H1 (cell line): ENCODE measurements around the gene RBM4. TPM values are rescaled to one million over a fixed set of nuclear protein-coding genes. Genes with fewer than 3 reads are reported as not detected.

Source experiments
- CTCF ChIA-PET: fragments of 300-600 bp; sonication (Branson Sonifier 250); formaldehyde crosslinking; loops from one replicate; lab custom pipeline; 2021; ENCODE audit not compliant: partially characterized antibody; lab: Charles Lee
- POLR2A ChIA-PET: fragments of 300-600 bp; sonication (Branson Sonifier 250); formaldehyde crosslinking; loops from one replicate; lab custom pipeline; 2021; ENCODE audit warnings: inconsistent platforms; ENCODE audit not compliant: partially characterized antibody; lab: Charles Lee
- DNase-seq, 2 experiments: peaks; one replicate each; pipeline versions ENCODE4 v3.0.0 to v3.0.0-alpha.2; 2010 to 2022; ENCODE audit warnings: low spot score in 2 of 2, low read depth in 1 of 2, mixed read lengths in 1 of 2
- FAIRE-seq: peaks from 2 replicates; lab custom pipeline; 2011; peaks lifted over from hg19 to GRCh38; lab: Jason Lieb, UNC
- H2AFZ ChIP-seq: 2 replicates; pipeline ENCODE4 v1.8.1; 2012; ENCODE audit warnings: low read length, inconsistent platforms
- H2AK5ac ChIP-seq: 2 replicates; pipeline ENCODE4 v1.6.1; 2013; ENCODE audit warnings: low read depth, low read length
- H2BK120ac ChIP-seq: replicated peaks from 2 replicates; pipeline ENCODE3; 2013; ENCODE audit warnings: low read depth, low read length, inconsistent platforms
- H2BK12ac ChIP-seq: 2 replicates; pipeline ENCODE4 v1.6.1; 2013; ENCODE audit warnings: low read depth, low read length
- H2BK15ac ChIP-seq: 2 replicates; pipeline ENCODE4 v1.6.1; 2013; ENCODE audit warnings: low read length
- H2BK20ac ChIP-seq: 2 replicates; pipeline ENCODE4 v1.6.1; 2013; ENCODE audit warnings: low read length
- H2BK5ac ChIP-seq: 2 replicates; pipeline ENCODE4 v1.6.1; 2013; ENCODE audit warnings: low read depth, low read length
- H3K14ac ChIP-seq: 2 replicates; pipeline ENCODE4 v1.6.1; 2013; ENCODE audit warnings: inconsistent platforms; ENCODE audit not compliant: insufficient read length
- H3K18ac ChIP-seq: 2 replicates; pipeline ENCODE4 v1.6.1; 2013; ENCODE audit warnings: low read length; ENCODE audit errors: extremely low read depth
- H3K23ac ChIP-seq: 2 replicates; pipeline ENCODE4 v1.6.1; 2013; ENCODE audit warnings: inconsistent platforms; ENCODE audit not compliant: insufficient read length
- H3K23me2 ChIP-seq: 2 replicates; pipeline ENCODE4 v1.6.1; 2013; ENCODE audit warnings: low read depth, low read length
- H3K27ac ChIP-seq: 2 replicates; pipeline ENCODE4 v1.6.1; 2011; ENCODE audit warnings: low read depth, low read length, inconsistent platforms
- H3K27me3 ChIP-seq, 4 experiments: replicated peaks in 1 of 4; 1 replicate in 1 of 4; 2 replicates in 3 of 4; pipeline versions ENCODE4 v1.6.1 to v1.8.1; 2011 to 2013; ENCODE audit warnings: low read length in 3 of 4, mild to moderate bottlenecking in 3 of 4, inconsistent platforms in 2 of 4, mixed read lengths in 2 of 4, moderate library complexity in 1 of 4; ENCODE audit not compliant: control insufficient read depth in 3 of 4, insufficient read depth in 3 of 4; ENCODE audit errors: extremely low read depth in 1 of 4
- H3K36me3 ChIP-seq, 4 experiments: 2 replicates each; pipeline versions ENCODE4 v1.6.1 to v1.8.1; 2011 to 2013; ENCODE audit warnings: mild to moderate bottlenecking in 4 of 4, low read length in 3 of 4, moderate library complexity in 2 of 4, control low read depth in 1 of 4, inconsistent platforms in 1 of 4; ENCODE audit not compliant: insufficient read depth in 4 of 4, control insufficient read depth in 2 of 4
- H3K4ac ChIP-seq: replicated peaks from 2 replicates; pipeline ENCODE3; 2013; ENCODE audit warnings: low read length, low read depth, mixed read lengths, inconsistent platforms; ENCODE audit not compliant: insufficient read length
- H3K4me1 ChIP-seq, 4 experiments: replicated peaks in 1 of 4; 1 replicate in 1 of 4; 2 replicates in 3 of 4; pipeline versions ENCODE4 v1.6.1 to v1.8.1; 2011 to 2013; ENCODE audit warnings: low read length in 3 of 4, inconsistent platforms in 2 of 4, mixed read lengths in 1 of 4; ENCODE audit not compliant: insufficient read depth in 4 of 4, control insufficient read depth in 3 of 4
- H3K4me2 ChIP-seq, 2 experiments: 2 replicates each; pipeline versions ENCODE4 v1.6.1 to v1.8.1; 2011 to 2013; ENCODE audit warnings: low read depth in 2 of 2, low read length in 2 of 2, control low read depth in 1 of 2, inconsistent platforms in 1 of 2, mild to moderate bottlenecking in 1 of 2; ENCODE audit not compliant: insufficient read depth in 1 of 2
- H3K4me3 ChIP-seq, 4 experiments: fragments of 200-600, 300-600 bp in 1 of 4; sonication (generic), shearing (Covaris generic), sonication (Bioruptor Twin) in 1 of 4; 2 replicates each; pipeline versions ENCODE4 v1.5.1 to v1.8.1; 2011 to 2016; ENCODE audit warnings: low read length in 4 of 4, low read depth in 3 of 4, control low read depth in 2 of 4, inconsistent platforms in 2 of 4, mild to moderate bottlenecking in 2 of 4, mixed read lengths in 1 of 4, moderate library complexity in 1 of 4; ENCODE audit not compliant: insufficient read depth in 2 of 4; ENCODE audit errors: extremely low read depth in 1 of 4
- H3K56ac ChIP-seq: replicated peaks from 2 replicates; pipeline ENCODE3; 2013; ENCODE audit warnings: low read depth, mild to moderate bottlenecking, mixed read lengths, low read length, inconsistent platforms; ENCODE audit not compliant: insufficient read length
- H3K79me1 ChIP-seq: 2 replicates; pipeline ENCODE4 v1.6.1; 2013; ENCODE audit warnings: low read depth, low read length, control low read depth
- H3K79me2 ChIP-seq, 2 experiments: 2 replicates each; pipeline versions ENCODE4 v1.6.1 to v1.8.1; 2012 to 2013; ENCODE audit warnings: low read length in 2 of 2, mild to moderate bottlenecking in 2 of 2, inconsistent platforms in 1 of 2; ENCODE audit not compliant: insufficient read depth in 2 of 2, control insufficient read depth in 1 of 2
- H3K9ac ChIP-seq, 4 experiments: replicated peaks in 1 of 4; 1 replicate in 1 of 4; 2 replicates in 3 of 4; pipeline versions ENCODE4 v1.6.1 to v1.8.1; 2011 to 2013; ENCODE audit warnings: low read depth in 3 of 4, low read length in 3 of 4, control low read depth in 2 of 4, mild to moderate bottlenecking in 2 of 4, moderate library complexity in 2 of 4, inconsistent platforms in 1 of 4; ENCODE audit errors: extremely low read depth in 1 of 4
- H3K9me3 ChIP-seq, 2 experiments: 2 replicates each; pipeline versions ENCODE4 v1.6.1 to v1.8.1; 2012 to 2013; ENCODE audit warnings: mild to moderate bottlenecking in 2 of 2, moderate library complexity in 2 of 2, control low read depth in 1 of 2, inconsistent platforms in 1 of 2, low read depth in 1 of 2, low read length in 1 of 2, mixed read lengths in 1 of 2; ENCODE audit not compliant: insufficient read depth in 2 of 2
- H4K20me1 ChIP-seq, 2 experiments: replicated peaks in 1 of 2; 2 replicates each; pipeline versions ENCODE3 to v1.8.1; 2011 to 2013; ENCODE audit warnings: inconsistent platforms in 2 of 2, low read length in 2 of 2, mild to moderate bottlenecking in 1 of 2; ENCODE audit not compliant: insufficient read depth in 2 of 2, control insufficient read depth in 1 of 2
- H4K5ac ChIP-seq: 2 replicates; pipeline ENCODE4 v1.6.1; 2013; ENCODE audit warnings: low read length, low read depth, mixed read lengths, inconsistent platforms; ENCODE audit not compliant: insufficient read length
- H4K8ac ChIP-seq: 2 replicates; pipeline ENCODE4 v1.8.0; 2013; ENCODE audit warnings: mild to moderate bottlenecking, moderate library complexity, low read length, inconsistent platforms; ENCODE audit not compliant: insufficient read depth; ENCODE audit errors: extremely low read depth
- H4K91ac ChIP-seq: replicated peaks from 2 replicates; pipeline ENCODE3; 2013; ENCODE audit warnings: low read length, mixed read lengths, inconsistent platforms; ENCODE audit not compliant: insufficient read length
- CEBPB ChIP-seq: IDR thresholded peaks from 2 replicates; pipeline ENCODE4 v1.6.1; 2012; ENCODE audit warnings: low read depth, low read length
- EGR1 ChIP-seq: IDR thresholded peaks from 2 replicates; pipeline ENCODE4 v1.6.1; 2011; ENCODE audit warnings: low read depth, low read length, borderline replicate concordance
- FOSL1 ChIP-seq: IDR thresholded peaks from 2 replicates; pipeline ENCODE4 v1.6.1; 2011; ENCODE audit warnings: mild to moderate bottlenecking, low read depth, low read length, moderate library complexity; ENCODE audit not compliant: insufficient read depth
- GABPA ChIP-seq: IDR thresholded peaks from 2 replicates; pipeline ENCODE4 v1.6.1; 2011; ENCODE audit warnings: mild to moderate bottlenecking, low read length, moderate library complexity, borderline replicate concordance; ENCODE audit not compliant: insufficient read depth
- GTF2F1 ChIP-seq: IDR thresholded peaks from 2 replicates; pipeline ENCODE4 v1.6.1; 2012; ENCODE audit warnings: low read depth, low read length, improper control_type of control experiment, borderline replicate concordance
- NRF1 ChIP-seq: IDR thresholded peaks from 2 replicates; pipeline ENCODE4 v1.6.1; 2011; ENCODE audit warnings: mild to moderate bottlenecking, low read depth, low read length, improper control_type of control experiment
- POLR2A ChIP-seq, 2 experiments: IDR thresholded peaks; 1 replicate in 1 of 2; 2 replicates in 1 of 2; pipeline ENCODE4 v1.6.1; 2011; ENCODE audit warnings: low read depth in 2 of 2, low read length in 2 of 2, mild to moderate bottlenecking in 2 of 2; ENCODE audit errors: control extremely low read depth in 1 of 2
- SIN3A ChIP-seq, 2 experiments: IDR thresholded peaks in 1 of 2; conservative IDR thresholded peaks in 1 of 2; 2 replicates each; pipeline ENCODE4 v1.6.1; 2011 to 2012; ENCODE audit warnings: low read length in 2 of 2, improper control_type of control experiment in 1 of 2, low read depth in 1 of 2, mild to moderate bottlenecking in 1 of 2
- TEAD4 ChIP-seq: IDR thresholded peaks from 2 replicates; pipeline ENCODE4 v1.6.1; 2012; ENCODE audit warnings: low read depth, low read length, inconsistent platforms, mixed read lengths
- YY1 ChIP-seq: IDR thresholded peaks from 2 replicates; pipeline ENCODE4 v1.6.1; 2011; ENCODE audit warnings: low read depth, mild to moderate bottlenecking, low read length
- WGBS, 2 experiments: shearing (Covaris generic) in 1 of 2; methylation state at CpG; one replicate each; pipeline versions ENCODE4 v1.1.6 to v1.1.7; 2013 to 2015; ENCODE audit warnings: low lambda C conversion rate in 2 of 2, mixed read lengths in 2 of 2, inconsistent platforms in 1 of 2, low coverage in 1 of 2, missing lambda C conversion rate in 1 of 2; ENCODE audit not compliant: insufficient replicate concordance in 2 of 2, insufficient coverage in 1 of 2, insufficient read length in 1 of 2; ENCODE audit errors: extremely low coverage in 1 of 2, missing lambda C conversion rate in 1 of 2; 5-methylcytosine and 5-hydroxymethylcytosine counted together
- polyA plus RNA-seq, 7 experiments: library from polyadenylated mRNA; depleted of rRNA in 3 of 7; stranded (reverse) in 5 of 7; unstranded in 2 of 7; fragments of >200 nt in 5 of 7; fragments of 200-250 nt in 2 of 7; gene quantifications; 1 replicate in 5 of 7; 2 replicates in 1 of 7; 4 replicates in 1 of 7; pipeline versions ENCODE4 v1.2.1 to v1.2.3, GENCODE V29; 2011 to 2013; ENCODE audit warnings: missing spikeins in 2 of 7, mixed read lengths in 2 of 7
- total RNA-seq: library from RNA; stranded (reverse); fragmentation: NEBNext Ultra II Directional; extraction: Animal tissue kit (Norgen Biotek cat#: 25700); gene quantifications from 2 replicates; pipeline ENCODE4 v1.2.1, GENCODE V29; 2021
- TF ChIP-seq, protein P1 (sequence below), 3 experiments: IDR thresholded peaks; 1 replicate in 2 of 3; 2 replicates in 1 of 3; pipeline versions ENCODE4 v1.5.1 to v1.6.1; 2011; ENCODE audit warnings: low read length in 3 of 3, mild to moderate bottlenecking in 3 of 3, inconsistent platforms in 2 of 3, low read depth in 1 of 3, moderate library complexity in 1 of 3; ENCODE audit not compliant: insufficient read depth in 1 of 3; ENCODE audit errors: control extremely low read depth in 1 of 3

The RBM4 gene
- total and polyA plus RNA-seq, 2 of the 8 experiments (the other 6 are each of a cell fraction or from before 2014, with no cell fraction given): 192 to 330 TPM

DNA sequence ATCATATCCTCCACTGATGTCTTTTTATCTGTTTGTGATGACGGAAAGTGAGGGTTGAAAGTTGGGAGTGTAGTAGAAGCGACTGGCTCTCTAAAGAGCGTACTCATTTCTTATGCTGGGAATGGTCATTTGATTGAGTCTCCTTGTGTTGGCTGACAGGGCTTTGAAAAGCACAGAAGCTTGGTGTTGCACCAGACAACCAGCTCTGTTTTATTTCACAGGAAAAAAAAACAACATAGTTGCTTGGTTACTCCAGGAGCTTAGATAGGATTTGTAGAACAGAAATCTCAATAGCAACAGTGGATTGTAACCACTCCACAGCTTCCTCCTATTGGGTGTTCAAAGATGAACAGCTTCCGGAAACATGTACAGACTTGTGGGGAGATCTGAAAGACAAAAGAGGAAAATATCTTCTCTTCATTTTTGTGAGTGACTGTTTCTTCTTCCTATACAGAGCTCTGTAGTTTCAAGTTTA lies 19.4 kb upstream of the RBM4 start:
- Histone ChIP-seq H3K9ac (no peak overlapping the region), H3K4me3 (peak overlapping the region in 2 of 4 experiments; percentile 88 to 99; a peak in 4 of 8 replicates), H3K56ac (no peak overlapping the region), H2BK120ac (no peak overlapping the region), H3K23ac (no peak overlapping the region), H3K4me1 (peaks cover 0 to 15% (median 3%) of the 10 kb centered on the region in 4 experiments; a peak in 4 of 7 replicates), H2BK5ac (no peak overlapping the region), H3K18ac (no peak overlapping the region), H4K8ac (no peak overlapping the region), H2BK12ac (no peak overlapping the region), H2AFZ (no peak overlapping the region), H3K9me3 (no peaks in the 10 kb centered on the region), H2AK5ac (no peak overlapping the region), H3K4ac (no peak overlapping the region), H3K27me3 (no peaks in the 10 kb centered on the region), H3K27ac (no peak overlapping the region), H2BK20ac (no peak overlapping the region), H4K5ac (no peak overlapping the region), H3K79me1 (peaks cover 2% of the 10 kb centered on the region), H3K14ac (no peak overlapping the region), H4K91ac (no peak overlapping the region), H3K36me3 (peaks cover 8 to 50% (median 27%) of the 10 kb centered on the region in 4 experiments; a peak in 7 of 8 replicates), H3K79me2 (peaks cover 62 to 76% of the 10 kb centered on the region in 2 experiments), H3K4me2 (peak overlapping the region; percentile 86 to 94), H4K20me1 (peaks cover 48 to 53% of the 10 kb centered on the region in 2 experiments), H3K23me2 (peaks cover 11% of the 10 kb centered on the region), H2BK15ac (no peak overlapping the region)
- ChIA-PET POLR2A (interaction anchor here (0.8 to 66.2 kb wide), 8 partner anchors 2 to 64 kb away, joined by 3 to 2165 read pairs (median 6); partner anchors contain the start of genes CCDC87, CCS, CTSF and RBM14), CTCF (interaction anchor here (0.8 to 3.2 kb wide), 7 partner anchors 16 to 40 kb away, joined by 3 to 14 read pairs (median 3); partner anchors contain the start of genes CCDC87, CCS and RBM4)
- 95% methylated on average over 4 of the region's 4 CpGs; no CpG with 5 or more reads in 1 of the 2 experiments for WGBS, 2 experiments
- no peak for DNase-seq
- no peak for FAIRE-seq
- TF ChIP-seq CEBPB (no peak), FOSL1 (no peak), POLR2A (IDR thresholded peaks at IDR 0.05; ENCODE audit: control extremely low read depth in 1 of 2, low read depth in 2 of 2, low read length in 2 of 2) (no peak; a peak in 1 of 3 replicates), EGR1 (no peak), GABPA (no peak), SIN3A (conservative IDR thresholded peaks at IDR 0.05 in 1 of 2, IDR thresholded peaks at IDR 0.05 in 1 of 2; ENCODE audit: low read depth in 1 of 2, low read length in 2 of 2) (no peak), NRF1 (no peak), GTF2F1 (no peak), YY1 (no peak), TEAD4 (no peak)
- TF ChIP-seq, protein P1, sequence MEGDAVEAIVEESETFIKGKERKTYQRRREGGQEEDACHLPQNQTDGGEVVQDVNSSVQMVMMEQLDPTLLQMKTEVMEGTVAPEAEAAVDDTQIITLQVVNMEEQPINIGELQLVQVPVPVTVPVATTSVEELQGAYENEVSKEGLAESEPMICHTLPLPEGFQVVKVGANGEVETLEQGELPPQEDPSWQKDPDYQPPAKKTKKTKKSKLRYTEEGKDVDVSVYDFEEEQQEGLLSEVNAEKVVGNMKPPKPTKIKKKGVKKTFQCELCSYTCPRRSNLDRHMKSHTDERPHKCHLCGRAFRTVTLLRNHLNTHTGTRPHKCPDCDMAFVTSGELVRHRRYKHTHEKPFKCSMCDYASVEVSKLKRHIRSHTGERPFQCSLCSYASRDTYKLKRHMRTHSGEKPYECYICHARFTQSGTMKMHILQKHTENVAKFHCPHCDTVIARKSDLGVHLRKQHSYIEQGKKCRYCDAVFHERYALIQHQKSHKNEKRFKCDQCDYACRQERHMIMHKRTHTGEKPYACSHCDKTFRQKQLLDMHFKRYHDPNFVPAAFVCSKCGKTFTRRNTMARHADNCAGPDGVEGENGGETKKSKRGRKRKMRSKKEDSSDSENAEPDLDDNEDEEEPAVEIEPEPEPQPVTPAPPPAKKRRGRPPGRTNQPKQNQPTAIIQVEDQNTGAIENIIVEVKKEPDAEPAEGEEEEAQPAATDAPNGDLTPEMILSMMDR (IDR thresholded peaks at IDR 0.05; ENCODE audit: control extremely low read depth in 1 of 3, insufficient read depth in 1 of 3, low read depth in 1 of 3, low read length in 3 of 3): no peak
